ENCODE results near the gene ZNF425.
"Not testable (repeated sequence)": the region's sequence is repeated elsewhere in the genome, so short reads cannot be mapped to it uniquely, and the experiment has no call there.

Gene ZNF425

GRCh38 chr7:149125863-149126661, at the start of gene ZNF425:
Gene ZNF425, minus strand, starts transcription at chr7:149126324. Its CDS starts 111 bp downstream, at chr7:149126213.
- no peak for FAIRE-seq

GRCh38 chr7:149175150-149175549, 49.0 kb upstream of the ZNF425 start:
- FAIRE-seq = no peak

- no peak for FAIRE-seq
Observed at GRCh38 chr7:149172534-149172920, 46.4 kb upstream of the ZNF425 start.

- no peak for FAIRE-seq
Observed at GRCh38 chr7:149171892-149172533, 45.9 kb upstream of the ZNF425 start.

- FAIRE-seq = no peak
Observed at GRCh38 chr7:149166630-149167352, 40.7 kb upstream of the ZNF425 start.

GRCh38 chr7:149166142-149166541, 40.0 kb upstream of the ZNF425 start:
- no peak for FAIRE-seq

GRCh38 chr7:149161241-149161848, 35.2 kb upstream of the ZNF425 start:
- no peak for FAIRE-seq

- FAIRE-seq = no peak
Observed at GRCh38 chr7:149156898-149157297, 30.8 kb upstream of the ZNF425 start.

- no peak for FAIRE-seq
Observed at GRCh38 chr7:149154056-149154455, 27.9 kb upstream of the ZNF425 start.

GRCh38 chr7:149153346-149153745, 27.2 kb upstream of the ZNF425 start:
- no peak for FAIRE-seq

- FAIRE-seq = no peak
Observed at GRCh38 chr7:149150981-149151380, 24.9 kb upstream of the ZNF425 start.

GRCh38 chr7:149147752-149148653, 21.9 kb upstream of the ZNF425 start:
- FAIRE-seq = no peak

GRCh38 chr7:149147072-149147751, 21.1 kb upstream of the ZNF425 start, which contains the start of gene ZNF398:
Gene ZNF398, plus strand, starts transcription at chr7:149147453. Its CDS starts 290 bp downstream, at chr7:149147743.
- no peak for FAIRE-seq

- FAIRE-seq = no peak
Observed at GRCh38 chr7:149145031-149145845, 19.1 kb upstream of the ZNF425 start.

GRCh38 chr7:149144436-149144922, 18.4 kb upstream of the ZNF425 start:
- not testable (repeated sequence) for FAIRE-seq

- no peak for FAIRE-seq
Observed at GRCh38 chr7:149141893-149142292, 15.8 kb upstream of the ZNF425 start.

- FAIRE-seq = no peak
Observed at GRCh38 chr7:149140831-149141230, 14.7 kb upstream of the ZNF425 start.

GRCh38 chr7:149136118-149136517, 10.0 kb upstream of the ZNF425 start:
- FAIRE-seq = no peak

GRCh38 chr7:149133028-149133710, 7.0 kb upstream of the ZNF425 start:
- no peak for FAIRE-seq
